ENCODE results near the gene NKX1-2.

GRCh38 chr10:124478515-124478914 is 28.7 kb upstream of the NKX1-2 start:
- TF ChIP-seq CTCF (IDR thresholded peaks at IDR 0.05) (no peak), POLR2A (IDR thresholded peaks at IDR 0.05) (no peak)
